HL-60 (cell line): ENCODE results near the gene GATA6.
"Not testable (repeated sequence)": the region's sequence is repeated elsewhere in the genome, so short reads cannot be mapped to it uniquely, and the experiment has no call there.

Source experiments
- DNase-seq, 2 experiments: peaks; one replicate each; pipeline ENCODE4 v3.0.0-alpha.2; 2010 to 2020; ENCODE audit warnings: low read depth in 1 of 2, low spot score in 1 of 2
- H3K27ac ChIP-seq: fragments of 250-450 bp; sonication (Bioruptor Pico); replicated peaks from 2 replicates; pipeline ENCODE4 v1.5.1; 2020; ENCODE audit warnings: mild to moderate bottlenecking, moderate library complexity
- H3K27me3 ChIP-seq: fragments of 250-450 bp; sonication (Bioruptor Pico); 2 replicates; pipeline ENCODE4 v1.5.1; 2021; ENCODE audit warnings: mild to moderate bottlenecking, moderate library complexity; ENCODE audit not compliant: insufficient read depth, poor library complexity, severe bottlenecking
- H3K4me3 ChIP-seq: replicated peaks from 2 replicates; pipeline ENCODE4 v1.5.1; 2011; ENCODE audit warnings: mild to moderate bottlenecking, control low read depth, low read length; ENCODE audit not compliant: insufficient read depth
- CTCF ChIP-seq: IDR thresholded peaks from one replicate; pipeline ENCODE4 v1.5.1; 2011; ENCODE audit warnings: low read length, control low read depth, inconsistent platforms; ENCODE audit not compliant: insufficient read depth
- GABPA ChIP-seq: IDR thresholded peaks from 2 replicates; pipeline ENCODE4 v1.6.1; 2012; ENCODE audit warnings: low read depth
- POLR2AphosphoS5 ChIP-seq: IDR thresholded peaks from 2 replicates; pipeline ENCODE4 v1.6.1; 2012; ENCODE audit warnings: low read depth
- REST ChIP-seq: IDR thresholded peaks from 2 replicates; pipeline ENCODE4 v1.6.1; 2012; ENCODE audit warnings: low read depth; ENCODE audit not compliant: insufficient replicate concordance
- SPI1 ChIP-seq: IDR thresholded peaks from 2 replicates; pipeline ENCODE4 v1.6.1; 2012; ENCODE audit warnings: low read depth, mild to moderate bottlenecking, borderline replicate concordance

GATA6 gene

GRCh38 chr18:22193466-22193865 lies 24.1 kb downstream of the GATA6 start:
- no peak for TF ChIP-seq POLR2AphosphoS5
- DNase-seq: no peak
- no peak overlapping the region for H3K4me3 ChIP-seq
- no peak overlapping the region for H3K27ac ChIP-seq
- H3K27me3 ChIP-seq: peaks cover 23% of the 10 kb centered on the region

GRCh38 chr18:22194151-22194598 lies 24.8 kb downstream of the GATA6 start:
- no peak overlapping the region for H3K27ac ChIP-seq
- H3K4me3 ChIP-seq: no peak overlapping the region
- no peak for DNase-seq
- peaks cover 30% of the 10 kb centered on the region for H3K27me3 ChIP-seq
- TF ChIP-seq POLR2AphosphoS5 (no peak), GABPA (no peak), CTCF (no peak), SPI1 (no peak), REST (no peak)

- Histone ChIP-seq H3K27me3 (peaks cover 34% of the 10 kb centered on the region), H3K27ac (no peak overlapping the region), H3K4me3 (no peak overlapping the region)
- no peak for DNase-seq
- TF ChIP-seq REST: no peak
- TF ChIP-seq GABPA: no peak
- TF ChIP-seq POLR2AphosphoS5: no peak
- TF ChIP-seq SPI1: no peak
- TF ChIP-seq CTCF: no peak
Measured at GRCh38 chr18:22195052-22195451, 25.7 kb downstream of the GATA6 start.

DNA sequence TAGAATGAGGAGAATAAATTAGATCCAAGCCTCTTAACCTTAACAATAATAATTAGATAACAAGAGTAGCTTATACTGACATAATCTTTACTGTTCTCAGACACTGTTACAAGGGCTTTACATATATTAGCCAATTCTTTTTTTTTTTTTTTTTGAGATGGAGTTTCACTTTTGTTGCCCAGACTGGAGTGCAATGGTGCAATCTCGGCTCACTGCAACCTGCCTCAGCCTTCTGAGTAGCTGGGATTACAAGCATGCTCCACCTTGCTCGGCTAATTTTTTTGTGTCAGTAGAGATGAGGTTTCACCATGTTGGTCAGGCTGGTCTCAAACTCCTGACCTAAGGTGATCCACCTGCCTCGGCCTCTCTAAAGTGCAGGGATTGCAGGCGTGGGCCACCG lies 27.6 kb downstream of the GATA6 start:
- H3K27ac ChIP-seq, DNase-seq, H3K4me3 ChIP-seq: not testable (repeated sequence)
- H3K27me3 ChIP-seq: peaks cover 29% of the 10 kb centered on the region

DNA sequence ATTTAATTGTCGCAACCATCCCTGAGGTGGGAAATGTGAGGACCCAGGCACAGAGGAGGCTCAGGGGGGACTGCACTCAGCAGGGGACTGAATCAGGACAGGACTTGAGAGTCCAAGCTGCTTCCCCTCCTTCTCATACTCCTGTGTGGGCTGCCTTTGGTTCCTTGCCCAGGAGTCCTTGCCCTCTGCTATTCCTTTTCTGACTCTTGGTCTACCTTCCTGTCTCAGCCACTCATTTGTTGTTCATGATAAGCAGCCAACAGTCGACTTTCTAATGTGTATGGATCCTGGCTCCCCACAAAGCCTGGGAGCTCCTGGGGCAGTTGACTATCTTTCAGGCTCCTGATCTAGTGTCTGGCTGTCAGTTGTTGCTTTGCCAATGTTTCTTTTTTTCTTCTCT lies 28.3 kb downstream of the GATA6 start:
- Histone ChIP-seq H3K27me3 (peaks cover 29% of the 10 kb centered on the region), H3K4me3 (no peak overlapping the region), H3K27ac (no peak overlapping the region)
- TF ChIP-seq REST (no peak), SPI1 (no peak), GABPA (no peak), POLR2AphosphoS5 (no peak), CTCF (no peak)
- DNase-seq: no peak
